Right cardiac atrium (tissue), 5 donors: ENCODE measurements around the gene LSM8. TPM values are rescaled to one million over a fixed set of nuclear protein-coding genes. Genes with fewer than 3 reads are reported as not detected.
"Not testable (repeated sequence)": the region's sequence is repeated elsewhere in the genome, so short reads cannot be mapped to it uniquely, and the experiment has no call there.

Experiments
- ATAC-seq, 2 donors: fragments of 200-7000 bp; cut with Tn5 transposase; one replicate each; pipeline versions ENCODE4 v1.8.0 to v1.9.1; 2020; ENCODE audit warnings: moderate library complexity in 2 of 2, mild to moderate bottlenecking in 1 of 2
- DNase-seq, 3 donors: peaks; one replicate each; pipeline ENCODE4 v3.0.0-alpha.2; 2020
- H3K27ac ChIP-seq: one replicate; pipeline ENCODE4 v1.5.1; 2013; ENCODE audit warnings: mild to moderate bottlenecking, low read length, control low read depth, moderate library complexity
- H3K27me3 ChIP-seq: one replicate; pipeline ENCODE4 v1.6.1; 2013; ENCODE audit not compliant: control insufficient read depth, insufficient read depth
- H3K4me1 ChIP-seq: one replicate; pipeline ENCODE4 v1.6.1; 2013; ENCODE audit warnings: low read length; ENCODE audit not compliant: control insufficient read depth, insufficient read depth
- H3K4me3 ChIP-seq: one replicate; pipeline ENCODE4 v1.5.1; 2013; ENCODE audit warnings: low read length, control low read depth
- H3K9me3 ChIP-seq: one replicate; pipeline ENCODE4 v1.6.1; 2013; ENCODE audit warnings: low read length; ENCODE audit not compliant: control insufficient read depth
- WGBS: extraction: QIAGEN DNeasy Blood & Tissue Kit; methylation state at CpG from one replicate; pipeline ENCODE4 v1.1.7; 2013; 5-methylcytosine and 5-hydroxymethylcytosine counted together
- intact Hi-C, 4 donors: fragments of 100-400 bp; cut with DNase I; formaldehyde crosslinking; loops; one replicate each; pipeline versions ENCODE4 v1.11.0 to v1.14.0; 2022 to 2023
- polyA plus RNA-seq: library from polyadenylated mRNA; stranded (reverse); fragments of 200-250 nt; gene quantifications from one replicate; pipeline ENCODE4 v1.2.3, GENCODE V29; 2013
- total RNA-seq, 4 donors: library from RNA; stranded (reverse); fragmentation: NEBNext Ultra II Directional; extraction: Animal tissue kit (Norgen Biotek cat#: 25700); gene quantifications; one replicate each; pipeline ENCODE4 v1.2.1, GENCODE V29; 2021
- donor health status: healthy with polysubstance abuse.
- donor health status: DM: no; HTN: yes; CAD: no.
- donor health status: DM: no; HTN: no; CAD: no.
- donor health status: DM: no; HTN: yes; CAD: no; lungs with severe emphysema.
- donor health status: DM: yes; HTN: yes; CAD: no.

LSM8 gene
- total and polyA plus RNA-seq, 5 donors: 16.6 to 24.4 (median 19.0) TPM

DNA sequence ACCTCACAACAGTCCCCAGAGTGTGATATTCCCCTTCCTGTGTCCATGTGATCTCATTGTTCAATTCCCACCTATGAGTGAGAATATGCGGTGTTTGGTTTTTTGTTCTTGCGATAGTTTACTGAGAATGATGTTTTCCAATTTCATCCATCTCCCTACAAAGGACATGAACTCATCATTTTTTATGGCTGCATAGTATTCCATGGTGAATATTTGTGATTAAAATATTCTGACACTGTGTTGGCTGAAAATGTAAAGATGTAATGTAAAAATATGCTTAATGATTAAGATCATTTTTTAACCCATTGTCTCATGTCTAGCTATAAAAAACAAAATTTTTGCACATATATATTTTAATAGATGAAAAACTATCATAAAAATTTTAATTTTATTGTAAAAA, 56.4 kb downstream of the LSM8 start:
- WGBS: 96% methylated on average over 2 of the region's 2 CpGs
- H3K9me3 ChIP-seq, H3K27me3 ChIP-seq, H3K27ac ChIP-seq, ATAC-seq, H3K4me1 ChIP-seq, DNase-seq, intact Hi-C loops, H3K4me3 ChIP-seq: not testable (repeated sequence)

Other genes starting within 250 kb of the LSM8 start
- 1 to 10 TPM in 3 of 4 donors, under 1 TPM in 1; 0.94 to 2.4 (median 2.0) TPM for gene ANKRD7, start 40.5 kb downstream of the LSM8 start, total RNA-seq
- gene ANKRD7, start 40.5 kb downstream of the LSM8 start, polyA plus RNA-seq: 1.1 TPM